Measurements from ENCODE around the gene PPAT.
A peak's percentile ranks its signal among the peaks of the same experiment; 100 is the strongest.

Gene PPAT
- long read RNA-seq, full-length matches to known transcripts = 496 of 566 reads
- long read RNA-seq, partial matches to known transcripts = 7 of 566 reads
- long read RNA-seq, other reads (novel, unspliced or antisense) = 63 of 566 reads

GRCh38 chr4:56435140-56435926 lies at the start of gene PPAT:
TSS of gene PPAT (minus strand) at chr4:56435615. CDS start at chr4:56435477, 138 bp downstream.
- no peak for TF ChIP-seq GABPA (IDR thresholded peaks at IDR 0.05; ENCODE audit: low read depth)
- no peak for TF ChIP-seq CTCF (IDR thresholded peaks at IDR 0.05; ENCODE audit: insufficient read depth, low read length)
- no peak; the same call in 1 of the 2 replicates for TF ChIP-seq SPI1 (IDR thresholded peaks at IDR 0.05; ENCODE audit: borderline replicate concordance, low read depth)
- TF ChIP-seq POLR2AphosphoS5 (IDR thresholded peaks at IDR 0.05; ENCODE audit: low read depth) = peak; percentile 64; the same call in 1 of the 2 replicates

GRCh38 chr4:56480691-56481090 lies 45.3 kb upstream of the PPAT start:
- DNase-seq (ENCODE audit: low read depth in 1 of 2, low spot score in 1 of 2) = no peak
- no peak for TF ChIP-seq POLR2AphosphoS5 (IDR thresholded peaks at IDR 0.05; ENCODE audit: low read depth)
- TF ChIP-seq GABPA (IDR thresholded peaks at IDR 0.05; ENCODE audit: low read depth) = no peak
- TF ChIP-seq CTCF (IDR thresholded peaks at IDR 0.05; ENCODE audit: insufficient read depth, low read length) = no peak
- no peak for TF ChIP-seq SPI1 (IDR thresholded peaks at IDR 0.05; ENCODE audit: borderline replicate concordance, low read depth)
- no peak for TF ChIP-seq REST (IDR thresholded peaks at IDR 0.05; ENCODE audit: insufficient replicate concordance, low read depth)

More at GRCh38 chr4:56435140-56435926, at the start of gene PPAT:
- peak; percentile 93 to 98 for DNase-seq (ENCODE audit: low read depth in 1 of 2, low spot score in 1 of 2)
- Histone ChIP-seq H3K27me3 (ENCODE audit: insufficient read depth, poor library complexity, severe bottlenecking) (no peaks in the 10 kb centered on the region), H3K4me3 (replicated peaks; ENCODE audit: insufficient read depth, low read length) (peak within 1 kb of the TSS; percentile 95), H3K27ac (replicated peaks) (peak within 1 kb of the TSS; percentile 96)

GRCh38 chr4:56477192-56477702 lies 41.8 kb upstream of the PPAT start:
- no peak for DNase-seq (ENCODE audit: low read depth in 1 of 2, low spot score in 1 of 2)

More at GRCh38 chr4:56480691-56481090, 45.3 kb upstream of the PPAT start:
- Histone ChIP-seq H3K27ac (replicated peaks) (no peak overlapping the region), H3K27me3 (ENCODE audit: insufficient read depth, poor library complexity, severe bottlenecking) (no peaks in the 10 kb centered on the region), H3K4me3 (replicated peaks; ENCODE audit: insufficient read depth, low read length) (no peak overlapping the region)

More at GRCh38 chr4:56477192-56477702, 41.8 kb upstream of the PPAT start:
- Histone ChIP-seq H3K4me3 (replicated peaks; ENCODE audit: insufficient read depth, low read length) (no peak overlapping the region), H3K27ac (replicated peaks) (no peak overlapping the region), H3K27me3 (ENCODE audit: insufficient read depth, poor library complexity, severe bottlenecking) (no peaks in the 10 kb centered on the region)
- no peak for TF ChIP-seq REST (IDR thresholded peaks at IDR 0.05; ENCODE audit: insufficient replicate concordance, low read depth)
